Activated T-cell treated with anti-CD3 and anti-CD28 coated beads for 48 hours (primary cell): ENCODE results near the gene TSPAN11.

ENCODE experiments used
- DNase-seq: peaks from one replicate; pipeline ENCODE4 v3.0.0-alpha.2; 2020; ENCODE audit warnings: low read depth

The TSPAN11 gene

DNA sequence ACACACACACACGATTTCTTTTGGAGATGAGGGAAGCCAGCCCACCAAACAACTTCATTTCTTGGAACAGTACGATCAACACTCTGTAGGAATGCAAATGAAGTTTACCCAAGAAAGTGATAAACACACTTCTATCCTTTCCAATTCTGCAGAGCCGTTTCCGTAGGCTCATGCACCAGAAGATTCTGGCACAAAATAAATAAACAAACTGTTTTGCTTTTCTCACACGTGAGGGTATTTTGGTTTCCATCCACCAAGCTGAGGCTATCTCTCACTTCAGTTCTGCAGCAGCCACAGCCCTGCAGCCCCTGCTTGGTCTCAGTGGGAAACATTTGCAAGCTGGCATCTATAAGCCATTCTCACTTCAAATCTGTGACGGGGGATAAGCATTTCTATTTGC lies 15.3 kb upstream of the TSPAN11 start:
- DNase-seq = no peak

DNA sequence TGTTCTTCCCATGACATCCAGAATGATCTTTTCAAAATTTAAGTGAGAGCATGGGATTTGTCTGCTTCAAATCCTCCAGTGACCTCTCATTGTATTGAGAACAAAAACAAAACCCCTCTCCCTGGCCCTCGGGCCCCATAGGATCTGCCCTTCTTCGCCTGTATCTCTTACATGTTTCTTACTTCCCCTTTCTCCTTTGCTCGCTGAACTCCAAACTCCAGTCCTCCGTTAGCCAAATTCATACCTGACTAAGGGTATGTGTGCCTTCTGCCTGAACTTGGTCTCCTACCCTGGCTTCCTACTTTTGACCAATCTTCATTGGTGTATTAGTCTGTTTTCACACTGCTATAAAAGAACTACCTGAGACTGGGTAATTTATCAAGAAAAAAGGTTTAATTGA lies 13.2 kb upstream of the TSPAN11 start:
- no peak for DNase-seq

DNA sequence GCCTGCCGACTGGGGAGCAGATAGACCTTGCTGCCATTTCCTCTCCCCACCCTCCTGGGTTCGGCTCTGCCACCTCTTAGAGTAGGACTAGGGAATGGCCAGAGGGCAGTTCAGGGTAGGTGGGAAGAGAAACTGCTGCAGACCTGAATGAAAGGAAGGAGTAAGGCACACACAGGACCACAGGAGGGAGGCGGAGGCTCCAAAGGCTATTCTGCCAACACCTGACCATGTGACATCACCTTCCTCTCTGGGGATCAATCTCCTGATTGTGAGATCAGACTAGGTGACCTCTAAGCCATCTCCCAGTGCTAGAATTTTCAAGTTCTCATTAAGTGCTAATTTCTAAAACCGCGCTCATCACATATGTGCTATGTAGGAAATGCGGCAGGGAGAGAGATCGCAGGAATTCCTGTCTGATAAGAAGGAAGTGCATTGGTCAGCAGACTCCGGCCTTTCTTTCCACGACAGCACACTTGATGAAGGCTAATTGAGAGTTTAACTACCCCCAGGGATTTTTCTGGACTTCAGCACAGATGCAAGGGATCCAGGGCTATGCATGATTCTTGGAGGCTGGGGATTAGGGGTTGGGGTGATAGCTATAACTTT lies 11.5 kb upstream of the TSPAN11 start:
- no peak for DNase-seq

DNA sequence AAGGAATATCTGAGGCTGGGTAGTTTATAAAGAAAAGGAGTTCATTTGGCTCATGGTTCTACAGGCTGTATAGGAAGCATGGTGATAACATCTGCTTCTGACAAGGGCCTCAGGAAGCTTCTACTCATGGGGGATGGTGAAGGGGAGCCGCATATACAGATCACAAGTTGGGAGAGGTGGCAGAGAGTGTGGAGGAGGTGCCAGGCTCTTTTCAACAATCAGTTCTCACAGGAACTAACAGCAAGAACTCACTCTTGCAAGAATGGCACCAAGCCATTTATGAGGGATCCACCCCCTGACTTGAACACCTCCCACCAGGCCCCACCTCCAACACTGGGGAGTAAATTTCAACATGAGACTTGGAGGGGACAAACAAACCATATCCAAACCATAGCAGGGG lies 3.5 kb upstream of the TSPAN11 start:
- no peak for DNase-seq

DNA sequence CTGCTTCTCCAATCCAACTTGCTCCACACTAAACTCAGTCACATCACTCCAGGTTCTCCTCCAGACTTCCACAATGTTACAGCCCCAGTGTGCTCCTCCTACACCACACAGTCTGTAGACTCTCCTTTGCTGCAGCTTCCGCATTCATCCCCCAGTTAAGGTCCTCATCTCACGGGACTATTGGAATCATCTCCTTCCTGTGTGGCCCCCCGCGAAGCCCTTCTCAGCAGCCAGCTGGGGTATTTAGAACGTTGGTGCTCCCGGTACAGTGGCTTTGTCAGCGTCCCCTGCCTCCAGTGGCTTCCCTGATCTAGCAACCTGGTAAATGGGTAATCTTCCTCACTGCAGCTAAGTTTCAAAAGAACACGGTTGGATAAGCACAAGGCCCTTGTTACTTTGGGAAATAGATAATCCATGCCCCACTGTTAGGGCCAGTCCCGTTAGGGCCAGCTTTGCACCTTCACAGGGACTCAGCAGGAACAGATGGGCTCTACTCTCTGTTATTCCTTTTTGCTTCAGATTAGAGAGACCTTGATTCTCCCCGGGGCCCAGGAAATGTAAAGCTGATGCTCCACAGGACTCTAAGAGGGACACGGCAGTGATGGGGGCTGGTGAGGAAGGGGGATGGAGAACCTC lies 823 bp upstream of the TSPAN11 start:
- DNase-seq = no peak

DNA sequence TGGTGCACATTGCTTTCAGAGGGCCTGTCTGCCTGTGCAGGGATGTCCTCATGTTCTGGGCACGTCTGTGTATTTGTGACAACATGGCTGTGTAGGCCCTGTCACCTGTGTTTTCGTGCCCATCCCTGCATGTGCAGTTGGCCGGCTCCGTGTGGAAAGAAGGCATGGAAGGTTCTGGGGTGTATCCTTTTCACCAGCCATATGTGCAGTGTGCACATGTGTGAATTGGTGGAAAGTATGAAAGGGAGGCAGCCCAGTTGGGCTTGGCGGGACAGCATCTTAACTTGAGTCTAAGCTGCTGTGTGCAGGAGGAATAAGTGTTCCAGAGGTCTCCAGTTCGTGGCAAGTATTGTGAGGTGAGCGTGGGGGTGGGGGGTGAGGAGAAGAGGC lies 669 bp downstream of the TSPAN11 start:
- no peak for DNase-seq

DNA sequence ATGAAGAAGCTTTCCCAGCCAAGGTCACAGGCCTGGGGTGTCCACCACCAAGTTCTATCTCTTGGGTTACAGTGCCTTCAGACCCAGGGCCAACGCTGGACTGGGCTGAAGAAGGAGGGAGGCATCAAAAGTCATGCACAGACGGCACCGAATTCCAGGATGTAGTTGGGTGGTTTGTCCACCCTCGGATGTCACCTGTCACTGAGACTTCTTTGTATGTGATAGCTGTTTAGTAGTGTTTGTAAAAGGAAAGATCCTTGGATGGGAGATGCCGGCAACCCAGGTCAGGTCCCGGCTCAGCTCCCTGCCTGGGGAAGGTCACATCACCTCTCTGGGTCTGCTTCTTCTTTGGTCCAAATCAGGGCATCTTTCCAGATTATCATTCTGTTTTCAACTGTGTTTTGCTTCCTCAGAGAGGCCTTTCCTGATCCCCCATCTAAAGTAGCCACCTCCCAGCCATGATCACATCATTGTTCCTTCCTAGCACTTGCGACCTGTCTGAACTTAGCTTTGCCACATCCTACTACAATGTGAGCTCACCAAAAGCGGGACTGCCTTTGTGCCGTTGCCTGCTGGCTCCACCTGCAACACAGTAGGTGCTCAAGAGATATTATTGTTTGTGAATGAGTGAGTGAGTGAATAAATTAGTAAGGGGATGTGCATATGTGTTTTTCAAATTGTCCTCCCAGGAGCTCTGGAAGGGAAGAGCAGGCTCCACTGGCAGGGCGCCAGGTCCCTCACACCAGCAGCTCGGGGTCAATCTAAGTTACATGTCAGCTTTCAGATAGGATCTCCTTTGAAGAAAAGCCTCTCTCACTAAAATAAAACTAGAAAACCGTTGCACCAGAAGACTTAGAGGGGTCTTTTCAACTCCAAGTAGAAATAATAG lies 2.1 kb downstream of the TSPAN11 start:
- no peak for DNase-seq

DNA sequence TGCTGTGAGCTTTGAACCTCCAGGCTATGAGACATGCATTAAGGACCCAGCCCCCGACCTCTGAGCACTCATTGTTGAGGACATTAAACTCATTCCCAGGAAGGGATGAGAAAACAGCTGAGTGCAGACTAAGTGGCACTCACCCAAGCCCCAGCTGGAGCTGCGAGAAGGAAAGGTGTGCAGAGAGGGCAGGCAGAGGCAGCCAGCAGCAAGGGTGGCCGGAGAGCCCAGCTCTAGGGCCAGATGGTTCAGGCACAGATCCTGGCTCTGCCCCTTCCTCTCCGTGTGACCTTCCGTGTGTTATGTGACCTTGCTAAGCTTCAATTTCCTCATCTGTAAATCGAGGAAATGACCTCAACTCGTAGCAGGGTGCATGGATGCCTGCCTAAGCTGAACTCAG lies 3.7 kb downstream of the TSPAN11 start:
- DNase-seq = no peak

DNA sequence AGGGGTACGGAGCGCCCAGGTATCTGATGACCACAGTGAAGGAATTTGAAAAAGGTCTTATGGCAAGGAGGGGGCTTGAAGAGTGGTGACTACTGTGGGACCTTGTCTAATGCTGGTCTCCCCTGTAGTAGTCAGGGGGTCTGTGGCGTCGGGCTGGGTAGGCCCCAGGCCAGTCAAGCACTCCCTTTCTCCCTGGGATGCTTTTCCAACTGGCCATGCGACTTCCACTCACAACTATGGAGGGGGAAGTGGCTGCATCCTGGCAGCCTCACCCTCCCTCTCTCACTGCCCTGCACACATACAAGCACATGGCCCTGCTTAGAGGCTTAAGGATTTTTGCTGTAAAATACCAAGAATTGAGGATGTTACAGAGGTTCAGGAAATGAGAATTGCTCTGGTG lies 4.1 kb downstream of the TSPAN11 start:
- DNase-seq = no peak

DNA sequence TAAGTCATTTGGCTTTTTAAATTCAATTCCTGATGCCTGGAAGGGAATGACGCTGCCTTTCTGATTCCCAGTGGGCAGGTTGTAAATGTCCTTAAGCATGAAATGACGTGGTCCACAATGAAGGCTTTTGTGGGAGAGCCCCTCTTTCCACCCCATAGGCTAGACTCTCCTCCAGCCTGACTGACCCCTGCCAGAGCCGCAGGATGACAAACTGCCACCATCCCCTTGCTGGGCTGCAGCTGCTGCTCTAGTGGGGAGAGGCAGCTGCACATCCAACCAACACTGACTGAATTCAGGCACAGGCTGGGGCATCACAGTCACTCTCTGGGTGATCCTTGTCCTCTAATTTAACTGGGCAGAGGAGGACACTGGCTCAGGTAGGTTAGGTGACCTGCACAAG lies 6.3 kb downstream of the TSPAN11 start:
- DNase-seq = no peak

DNA sequence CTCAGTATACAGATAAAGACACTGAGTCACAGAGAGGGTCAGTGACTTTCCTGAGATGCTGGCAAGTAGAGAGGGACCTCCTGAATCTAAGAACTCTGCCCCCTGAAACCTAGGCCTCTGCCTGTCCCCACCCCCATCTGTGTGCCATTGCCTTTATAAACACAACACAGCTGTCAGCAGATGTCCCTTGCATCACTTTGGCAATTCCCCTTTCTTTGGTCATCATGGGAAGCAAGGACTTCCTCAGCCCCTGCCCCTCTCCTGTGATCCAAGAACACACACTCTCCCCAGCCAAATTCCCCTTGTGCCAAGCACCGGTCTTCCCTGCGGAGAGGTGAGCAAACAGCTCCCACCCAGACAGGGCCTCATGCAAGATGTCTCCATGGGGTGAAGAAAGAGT lies 8.3 kb downstream of the TSPAN11 start:
- DNase-seq = no peak

DNA sequence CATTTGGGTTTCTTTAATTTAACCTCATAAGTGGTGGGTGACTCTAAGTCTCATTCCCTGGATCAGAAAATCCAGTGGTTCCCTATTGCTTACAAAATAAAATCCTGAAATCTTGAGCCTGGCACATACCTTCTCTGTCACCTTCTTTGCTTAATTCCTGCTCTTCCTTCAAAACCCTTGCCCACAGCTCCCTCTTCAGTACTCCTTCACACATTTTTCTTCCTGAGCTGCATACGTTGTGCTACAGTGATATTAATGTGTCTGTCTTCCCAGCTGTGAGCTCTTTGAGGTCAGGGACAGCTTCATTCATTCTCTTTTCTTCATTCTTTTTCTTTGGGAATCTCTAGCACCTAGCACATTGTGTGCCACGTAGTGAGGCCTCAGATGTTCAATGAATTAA lies 9.5 kb downstream of the TSPAN11 start:
- no peak for DNase-seq

DNA sequence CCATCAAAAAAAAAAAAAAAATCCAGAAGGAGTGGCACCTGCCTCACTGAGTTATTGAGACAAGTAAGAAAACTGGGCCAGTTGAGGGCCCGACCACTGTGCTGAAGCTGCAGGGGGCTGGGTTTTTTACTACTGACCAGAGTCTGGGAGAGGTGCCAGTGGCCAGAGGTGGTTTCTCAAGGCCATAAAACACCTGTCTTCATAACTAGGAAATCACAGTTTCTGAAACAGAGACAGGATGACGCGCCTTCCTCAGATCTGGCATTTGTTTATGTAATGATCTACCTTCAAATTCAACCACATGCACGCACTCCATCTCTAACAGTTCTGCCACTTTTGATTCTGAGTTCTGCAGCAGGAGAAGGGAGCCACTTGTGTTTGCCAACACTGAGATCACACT lies 12.7 kb downstream of the TSPAN11 start:
- no peak for DNase-seq

DNA sequence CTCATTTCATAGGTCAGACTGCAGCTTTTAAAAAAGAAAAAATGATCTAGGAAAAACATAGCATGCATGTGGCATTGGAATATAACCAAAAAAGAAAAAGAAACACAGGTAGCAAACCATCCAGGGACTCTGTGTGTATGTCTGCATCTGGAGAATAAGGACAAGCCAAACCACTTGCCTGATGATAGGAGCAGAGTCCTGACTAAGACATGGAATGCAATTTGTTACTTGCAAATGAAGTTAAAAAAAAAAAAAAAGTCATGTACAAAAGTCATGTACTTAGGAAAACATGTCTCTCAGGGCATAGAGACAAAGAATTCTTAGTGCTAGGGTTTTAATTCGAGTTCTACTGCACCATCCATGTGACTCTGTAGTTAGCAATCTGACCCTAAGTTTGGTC lies 15.9 kb downstream of the TSPAN11 start:
- no peak for DNase-seq

DNA sequence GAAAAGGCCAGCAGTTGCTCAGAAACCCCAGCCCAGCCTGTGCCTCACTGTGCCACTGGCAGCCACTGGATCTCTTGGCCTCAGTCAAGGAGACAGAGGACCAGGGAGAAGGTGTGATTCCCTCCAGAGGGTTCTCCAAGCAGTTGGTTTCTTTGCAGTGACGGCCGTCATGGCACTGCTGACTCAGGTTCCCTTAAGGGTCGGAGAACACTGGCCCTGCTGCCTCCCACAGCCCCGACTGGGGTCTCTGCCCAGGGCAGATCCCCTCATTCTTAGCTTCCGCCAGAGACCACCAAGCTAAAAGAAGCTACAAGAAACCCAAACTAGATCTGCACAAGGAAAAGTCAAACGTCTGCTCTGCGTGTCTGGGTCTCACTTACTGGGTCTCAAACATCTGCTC lies 16.4 kb downstream of the TSPAN11 start:
- no peak for DNase-seq

DNA sequence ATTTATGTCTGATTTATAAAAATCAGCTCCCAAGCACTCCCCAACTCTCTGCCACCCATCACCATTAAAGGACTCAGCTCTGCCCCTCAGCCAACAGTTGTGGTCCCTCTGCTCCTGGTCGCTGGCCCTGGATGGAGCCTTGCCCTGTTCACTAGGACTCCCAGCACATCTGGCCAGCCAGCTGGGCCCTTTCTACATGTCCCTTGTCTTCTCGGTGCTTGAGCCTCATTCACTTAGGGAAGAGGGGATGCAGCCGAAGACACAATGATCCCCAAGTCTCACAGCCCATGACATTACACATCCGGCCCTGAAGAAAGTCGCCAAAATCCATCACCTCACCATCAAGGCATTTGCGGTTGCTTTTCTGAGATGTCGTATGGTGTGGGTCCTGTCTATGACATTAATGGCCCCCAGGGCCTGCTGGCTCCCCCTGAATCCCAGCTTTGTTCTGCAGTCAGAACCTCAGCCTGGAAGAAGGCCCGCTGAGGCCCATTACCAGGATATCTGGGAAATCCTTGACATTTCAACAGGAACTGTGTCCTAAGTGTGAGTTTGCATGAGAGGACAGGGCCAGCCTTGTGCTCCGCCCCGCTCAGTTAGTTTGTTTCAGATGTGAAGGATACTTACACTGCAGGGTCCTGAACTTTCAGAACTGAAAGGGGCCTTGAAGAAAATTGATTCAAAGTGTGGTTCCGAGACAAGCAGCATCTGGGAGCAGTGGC lies 19.1 kb downstream of the TSPAN11 start:
- DNase-seq = no peak

DNA sequence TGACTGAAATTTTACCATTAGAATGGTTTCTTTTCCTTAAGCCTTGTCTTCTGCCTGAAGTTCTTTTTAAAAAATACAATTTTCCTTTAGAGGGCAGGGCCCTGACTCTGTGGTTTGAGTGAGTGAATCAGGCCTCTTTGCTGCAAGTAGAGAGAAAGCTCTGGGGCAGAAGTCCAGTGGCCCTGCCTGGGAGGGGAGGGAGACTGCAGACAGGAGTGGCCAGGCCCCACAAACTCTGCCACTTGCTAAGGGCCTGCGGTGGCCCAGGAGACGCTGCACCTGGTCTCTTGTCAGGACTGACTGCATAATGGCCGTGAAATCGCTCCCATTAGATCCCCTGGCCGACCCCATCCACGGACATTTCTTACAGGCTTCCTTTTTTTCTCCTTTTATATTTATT lies 25.5 kb downstream of the TSPAN11 start:
- DNase-seq = no peak

DNA sequence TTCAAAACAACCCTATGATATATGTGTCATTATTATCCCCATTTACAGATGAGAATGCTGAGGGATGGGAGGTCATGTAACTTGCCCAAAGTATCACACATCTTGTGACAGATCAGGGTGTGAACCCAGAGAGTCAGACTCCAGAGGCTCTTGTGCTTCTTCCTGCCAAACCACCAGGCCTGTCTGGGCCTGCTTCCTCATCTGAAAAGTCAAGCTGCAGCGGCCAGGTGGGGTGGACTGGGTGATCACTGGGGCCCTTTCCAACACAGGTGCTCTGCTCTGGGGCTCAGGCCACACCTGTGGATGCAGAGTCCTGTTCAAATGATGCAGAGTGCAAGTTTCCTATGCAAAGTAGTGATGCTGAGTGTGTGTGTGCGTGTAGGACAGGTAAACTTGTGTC lies 26.7 kb downstream of the TSPAN11 start:
- no peak for DNase-seq

DNA sequence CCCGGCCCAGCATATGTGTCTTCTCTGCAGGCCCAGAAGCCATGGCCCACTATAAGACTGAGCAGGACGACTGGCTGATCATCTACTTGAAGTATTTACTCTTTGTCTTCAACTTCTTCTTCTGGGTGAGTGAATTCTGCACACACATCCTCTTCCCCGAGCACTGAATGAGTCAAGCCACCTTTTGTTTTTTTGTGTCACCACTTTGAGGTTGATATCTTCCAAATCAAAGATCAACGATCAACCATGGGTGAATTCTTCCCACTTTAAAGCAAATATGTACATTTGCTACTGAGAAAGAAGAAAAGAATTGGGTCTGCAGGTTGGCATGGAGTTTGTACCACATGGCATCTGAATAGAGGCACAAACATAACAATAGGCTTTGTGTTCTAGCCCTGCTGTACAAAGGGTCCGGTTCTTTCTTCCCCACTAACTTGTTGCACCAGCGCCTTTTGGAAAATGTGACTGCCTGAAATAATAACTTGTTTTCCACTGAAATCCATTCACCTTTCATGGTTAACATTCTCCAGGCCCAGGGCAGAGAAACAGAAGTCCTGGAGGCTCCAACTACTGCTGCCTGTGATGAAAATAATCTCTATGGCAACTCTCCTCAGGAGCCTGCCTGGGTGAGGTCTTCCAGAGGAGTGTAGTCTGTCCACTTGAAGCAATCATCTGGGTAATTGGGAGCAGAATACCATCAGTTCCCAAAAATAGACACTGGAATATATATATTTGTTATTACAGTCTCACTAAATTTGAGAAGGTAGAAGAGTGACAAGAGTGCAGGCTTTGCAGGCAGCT lies 27.6 kb downstream of the TSPAN11 start:
- DNase-seq = no peak

DNA sequence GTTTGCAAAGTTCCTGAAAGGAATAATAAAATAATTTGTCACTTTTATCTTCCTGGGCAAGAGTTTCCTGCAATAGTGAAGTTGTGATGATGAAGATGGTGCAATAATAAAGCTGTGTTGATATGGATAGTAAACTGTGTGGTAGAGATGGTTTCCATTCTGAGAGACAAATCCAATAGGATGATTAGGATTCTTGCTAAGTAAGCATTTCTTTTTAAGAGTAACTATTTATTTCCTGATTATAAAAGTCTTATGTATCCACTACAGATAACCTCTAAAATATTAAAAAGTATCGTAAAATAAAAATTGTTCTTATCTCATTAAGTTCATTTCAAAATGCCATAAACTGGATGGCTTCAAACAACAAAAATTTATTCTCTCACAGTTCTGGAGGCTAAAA lies 28.7 kb downstream of the TSPAN11 start:
- no peak for DNase-seq

DNA sequence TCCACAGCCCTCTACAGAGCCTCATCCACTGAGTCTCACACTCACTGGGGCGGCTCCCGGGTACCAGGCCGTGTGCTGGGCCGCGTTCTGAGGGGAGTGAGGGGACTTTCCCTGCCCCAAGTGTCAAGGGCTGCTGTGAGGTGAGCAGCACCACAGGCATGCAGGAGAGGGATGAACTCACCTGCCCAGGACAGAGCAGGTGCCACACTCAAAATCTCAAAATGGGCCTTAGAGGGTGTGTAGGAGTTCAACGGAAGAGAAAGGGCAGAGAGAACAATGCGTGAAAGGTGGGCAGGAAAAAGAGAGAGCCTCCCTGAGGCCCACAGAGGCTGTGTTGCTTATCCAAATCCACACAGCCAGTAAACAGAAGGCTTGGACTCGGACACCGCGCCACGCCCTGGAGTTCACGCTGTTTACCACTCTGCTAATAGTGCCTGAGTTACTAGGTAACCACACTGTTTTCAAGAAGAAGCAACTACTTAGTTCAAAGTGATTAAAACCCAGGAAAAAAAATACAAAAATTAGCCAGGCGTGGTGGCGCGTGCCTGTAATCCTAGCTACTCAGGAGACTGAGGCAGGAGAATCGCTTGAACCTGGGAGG lies 32.7 kb downstream of the TSPAN11 start:
- no peak for DNase-seq

DNA sequence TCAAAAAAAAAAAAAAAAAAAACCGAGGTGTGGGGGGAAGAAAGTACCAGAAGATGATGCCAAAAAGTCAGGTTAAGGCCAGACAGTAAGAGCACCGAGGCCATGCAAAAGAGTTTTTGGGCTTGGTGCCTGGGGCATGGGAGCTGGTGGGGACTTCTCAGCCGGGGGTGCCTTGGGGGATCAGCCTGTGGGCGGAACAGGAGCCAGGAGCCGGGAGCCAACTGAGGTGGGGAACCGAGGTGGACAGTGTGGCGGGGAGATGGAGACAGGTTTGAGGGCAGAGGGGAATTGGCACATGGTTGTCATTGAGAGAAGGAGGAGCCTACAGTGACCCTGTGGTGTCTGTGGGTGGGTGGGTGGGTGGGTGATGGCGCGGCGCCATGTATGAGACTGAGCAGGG lies 33.2 kb downstream of the TSPAN11 start:
- no peak for DNase-seq
